ENCODE data around the gene SGTA. TPM values are rescaled to one million over a fixed set of nuclear protein-coding genes. Genes with fewer than 3 reads are reported as not detected.
A peak's percentile ranks its signal among the peaks of the same experiment; 100 is the strongest.

Gene SGTA
- total RNA-seq, 1 donor from 2014 or later, result 64.4 TPM

GRCh38 chr19:2724148-2724557, 58.9 kb downstream of the SGTA start:
- DNase-seq (ENCODE audit: extremely low spot score, unreplicated experiment), result no peak
- H3K4me3 Mint-ChIP-seq, result peak overlapping the region; percentile 2
- peak; percentile 54 for TF ChIP-seq CTCF (conservative IDR thresholded peaks at IDR 0.05)
- H3K27me3 Mint-ChIP-seq, result peaks cover 44% of the 10 kb centered on the region
- no peak overlapping the region for H3K27ac Mint-ChIP-seq
- H3K4me1 Mint-ChIP-seq (ENCODE audit: unreplicated experiment), result peaks cover 4% of the 10 kb centered on the region
- H3K9me3 Mint-ChIP-seq, result no peaks in the 10 kb centered on the region
- H3K36me3 Mint-ChIP-seq, result no peaks in the 10 kb centered on the region

GRCh38 chr19:2723747-2724146, 59.3 kb downstream of the SGTA start:
- no peak for TF ChIP-seq CTCF (conservative IDR thresholded peaks at IDR 0.05)
- no peaks in the 10 kb centered on the region for H3K36me3 Mint-ChIP-seq
- no peak overlapping the region for H3K27ac Mint-ChIP-seq
- no peak overlapping the region for H3K4me3 Mint-ChIP-seq
- H3K9me3 Mint-ChIP-seq, result no peaks in the 10 kb centered on the region
- peaks cover 43% of the 10 kb centered on the region for H3K27me3 Mint-ChIP-seq
- DNase-seq (ENCODE audit: extremely low spot score, unreplicated experiment), result no peak
- H3K4me1 Mint-ChIP-seq (ENCODE audit: unreplicated experiment), result peaks cover 4% of the 10 kb centered on the region

- H3K4me3 Mint-ChIP-seq, result no peak overlapping the region
- peaks cover 39% of the 10 kb centered on the region for H3K27me3 Mint-ChIP-seq
- H3K27ac Mint-ChIP-seq, result no peak overlapping the region
Measured at GRCh38 chr19:2723345-2723715, 59.7 kb downstream of the SGTA start.

GRCh38 chr19:2722541-2723344, 60.3 kb downstream of the SGTA start:
- H3K9me3 Mint-ChIP-seq, result no peaks in the 10 kb centered on the region
- H3K4me1 Mint-ChIP-seq (ENCODE audit: unreplicated experiment), result peaks cover 4% of the 10 kb centered on the region
- DNase-seq (ENCODE audit: extremely low spot score, unreplicated experiment), result no peak
- TF ChIP-seq CTCF (conservative IDR thresholded peaks at IDR 0.05), result no peak
- peak overlapping the region; percentile 52 for H3K4me3 Mint-ChIP-seq
- H3K36me3 Mint-ChIP-seq, result no peaks in the 10 kb centered on the region
- peaks cover 37% of the 10 kb centered on the region for H3K27me3 Mint-ChIP-seq
- H3K27ac Mint-ChIP-seq, result no peak overlapping the region

More at GRCh38 chr19:2723345-2723715, 59.7 kb downstream of the SGTA start:
- TF ChIP-seq CTCF (conservative IDR thresholded peaks at IDR 0.05), result no peak
- Mint-ChIP-seq H3K9me3 (no peaks in the 10 kb centered on the region), H3K36me3 (no peaks in the 10 kb centered on the region), H3K4me1 (ENCODE audit: unreplicated experiment) (peaks cover 4% of the 10 kb centered on the region)
- DNase-seq (ENCODE audit: extremely low spot score, unreplicated experiment), result no peak

- Mint-ChIP-seq H3K4me1 (ENCODE audit: unreplicated experiment) (peaks cover 4% of the 10 kb centered on the region), H3K36me3 (no peaks in the 10 kb centered on the region), H3K27ac (no peak overlapping the region), H3K9me3 (no peaks in the 10 kb centered on the region), H3K4me3 (peak overlapping the region; percentile 80), H3K27me3 (peaks cover 28% of the 10 kb centered on the region)
- no peak for TF ChIP-seq CTCF (conservative IDR thresholded peaks at IDR 0.05)
- no peak for DNase-seq (ENCODE audit: extremely low spot score, unreplicated experiment)
Measured at GRCh38 chr19:2721570-2722540, 61.2 kb downstream of the SGTA start.
